ENCODE data around the gene PRR36. TPM values are rescaled to one million over a fixed set of nuclear protein-coding genes. Genes with fewer than 3 reads are reported as not detected.

Gene PRR36
- total and polyA plus RNA-seq, 10 of the 15 experiments (the other 5 are each of a cell fraction or from before 2014, with no cell fraction given) = 0.04 TPM; not detected in 9

GRCh38 chr19:7919610-7920518 lies 45.7 kb upstream of the PRR36 start, which contains the start of gene SNAPC2 (continued):
- no peak for TF ChIP-seq E2F8 (IDR thresholded peaks at IDR 0.05; ENCODE audit: low read depth, partially characterized antibody)
- no peak; the same call in none of the 2 replicates for TF ChIP-seq NR2F1 (conservative IDR thresholded peaks at IDR 0.05)
- 0 out of 2 replicates have a peak, but pooled peaks have one; percentile 54 for TF ChIP-seq SIN3A (IDR thresholded peaks at IDR 0.05; ENCODE audit: low read depth, low read length)
- no peak for TF ChIP-seq CBX3 (IDR thresholded peaks at IDR 0.05; ENCODE audit: borderline replicate concordance, low read depth)
- TF ChIP-seq SMARCA5 (IDR thresholded peaks at IDR 0.05) = peak; percentile 62; the same call in 1 of the 2 replicates
- TF ChIP-seq STAT3 (IDR thresholded peaks at IDR 0.05; ENCODE audit: low read depth, low read length) = no peak
- TF ChIP-seq EZH2 (IDR thresholded peaks at IDR 0.05; ENCODE audit: borderline replicate concordance, control insufficient read depth, low read depth, low read length) = no peak
- TF ChIP-seq SPI1 (IDR thresholded peaks at IDR 0.05; ENCODE audit: borderline replicate concordance, insufficient read depth, low read depth, low read length) = no peak
- no peak; the same call in 1 of the 2 replicates for TF ChIP-seq RFX5 (IDR thresholded peaks at IDR 0.05; ENCODE audit: low read depth, low read length)
- no peak for TF ChIP-seq NFXL1 (IDR thresholded peaks at IDR 0.05; ENCODE audit: borderline replicate concordance)
- TF ChIP-seq NBN (IDR thresholded peaks at IDR 0.05) = peak; percentile 20; the same call in 1 of the 2 replicates
- TF ChIP-seq CREB1 (IDR thresholded peaks at IDR 0.05; ENCODE audit: low read depth) = peak; percentile 67
- no peak for TF ChIP-seq ASH2L (IDR thresholded peaks at IDR 0.05; ENCODE audit: borderline replicate concordance, low read depth)
- TF ChIP-seq HSF1 (IDR thresholded peaks at IDR 0.05; ENCODE audit: low read depth, low read length) = 0 out of 2 replicates have a peak, but pooled peaks have one; percentile 14
- TF ChIP-seq PBX3 (IDR thresholded peaks at IDR 0.05; ENCODE audit: insufficient replicate concordance, low read depth, low read length) = peak; percentile 42
- TF ChIP-seq IKZF1 (conservative IDR thresholded peaks at IDR 0.05) = peak; percentile 61; the same call in 1 of the 2 replicates
- TF ChIP-seq ZBTB11 (CRISPR knock-in tag; IDR thresholded peaks at IDR 0.05) = no peak
- peak in 1 of 2 experiments; percentile 57; a peak in 2 of 4 replicates for TF ChIP-seq BHLHE40 (IDR thresholded peaks at IDR 0.05; ENCODE audit: borderline replicate concordance in 1 of 2, low read depth in 2 of 2, low read length in 1 of 2)
- TF ChIP-seq MAX (IDR thresholded peaks at IDR 0.05; ENCODE audit: low read depth, low read length) = peak; percentile 15; the same call in 1 of the 2 replicates
